Progenitor cell of endocrine pancreas (in vitro differentiated cells): Measurements from ENCODE around the gene TEX2. TPM values are rescaled to one million over a fixed set of nuclear protein-coding genes. Genes with fewer than 3 reads are reported as not detected.

Experiments
- DNase-seq: peaks from one replicate; pipeline ENCODE4 v3.0.0; 2021; ENCODE audit warnings: low spot score; ENCODE audit not compliant: unreplicated experiment
- H3K27ac Mint-ChIP-seq: 2 replicates; pipeline ENCODE4 v1.8.0; 2021; ENCODE audit warnings: mild to moderate bottlenecking, moderate library complexity, mixed read lengths
- H3K27me3 Mint-ChIP-seq: 2 replicates; pipeline ENCODE4 v1.8.0; 2021; ENCODE audit warnings: mixed read lengths
- H3K36me3 Mint-ChIP-seq: 2 replicates; pipeline ENCODE4 v1.8.0; 2022; ENCODE audit warnings: mixed read lengths; ENCODE audit not compliant: insufficient read depth
- H3K4me1 Mint-ChIP-seq: 2 replicates; pipeline ENCODE4 v1.8.0; 2021; ENCODE audit warnings: low read depth, mixed read lengths
- H3K4me3 Mint-ChIP-seq: 2 replicates; pipeline ENCODE4 v1.8.0; 2021; ENCODE audit warnings: low read depth, mild to moderate bottlenecking, moderate library complexity, mixed read lengths
- H3K9me3 Mint-ChIP-seq: 2 replicates; pipeline ENCODE4 v1.8.0; 2021; ENCODE audit warnings: low read depth, mixed read lengths
- CTCF ChIP-seq: fragments of 200-600 bp; sonication (generic); IDR thresholded peaks from one replicate; pipeline ENCODE4 v1.5.0; 2021; ENCODE audit warnings: antibody characterized with exemption, mild to moderate bottlenecking; ENCODE audit not compliant: unreplicated experiment
- total RNA-seq: library from RNA; stranded (reverse); gene quantifications from 2 replicates; pipeline ENCODE4 v1.2.1, GENCODE V29; 2021

TEX2 gene
- total RNA-seq, 1 donor from 2014 or later: 30.2 TPM

GRCh38 chr17:64099543-64099942, 163.5 kb downstream of the TEX2 start:
- H3K4me3 Mint-ChIP-seq: no peak overlapping the region
- H3K9me3 Mint-ChIP-seq: no peaks in the 10 kb centered on the region
- peaks cover 21% of the 10 kb centered on the region for H3K36me3 Mint-ChIP-seq
- H3K27me3 Mint-ChIP-seq: no peaks in the 10 kb centered on the region
- peaks cover 7% of the 10 kb centered on the region for H3K4me1 Mint-ChIP-seq
- DNase-seq: no peak
- no peak for TF ChIP-seq CTCF
- no peak overlapping the region for H3K27ac Mint-ChIP-seq

Other genes starting within 250 kb of the TEX2 start
- gene ICAM2, start 242.6 kb downstream of the TEX2 start, total RNA-seq: 0.72 and 0.91 TPM in 2 replicates
- 39.4 and 43.1 TPM in 2 replicates for gene ERN1, start 133.1 kb downstream of the TEX2 start, total RNA-seq
- 0.04 and 0.19 TPM in 2 replicates for gene PECAM1, start 127.6 kb upstream of the TEX2 start, total RNA-seq
- not detected in 2 replicates for gene MILR1, start 185.9 kb upstream of the TEX2 start, total RNA-seq
- 33.1 and 33.7 TPM in 2 replicates for gene POLG2, start 233.8 kb upstream of the TEX2 start, total RNA-seq
- 918 and 925 TPM in 2 replicates for gene DDX5, start 243.0 kb upstream of the TEX2 start, total RNA-seq
- 102 and 108 TPM in 2 replicates for gene CEP95, start 243.7 kb upstream of the TEX2 start, total RNA-seq